H9 (cell line): ENCODE results near the gene KPTN. TPM values are rescaled to one million over a fixed set of nuclear protein-coding genes. Genes with fewer than 3 reads are reported as not detected.

ENCODE experiments used
- DNase-seq: peaks from one replicate; pipeline ENCODE4 v3.0.0-alpha.2; 2017
- H2AFZ ChIP-seq: one replicate; pipeline ENCODE4 v1.6.1; 2013; ENCODE audit warnings: mild to moderate bottlenecking, low read length, control low read depth, moderate library complexity
- H2AK5ac ChIP-seq: 2 replicates; pipeline ENCODE4 v1.6.1; 2013; ENCODE audit warnings: low read length, control low read depth, mixed read lengths; ENCODE audit not compliant: insufficient read length
- H2BK120ac ChIP-seq: one replicate; pipeline ENCODE4 v1.6.1; 2013; ENCODE audit warnings: low read depth, mild to moderate bottlenecking, low read length, control low read depth, inconsistent platforms; ENCODE audit not compliant: poor library complexity, severe bottlenecking
- H2BK12ac ChIP-seq: 2 replicates; pipeline ENCODE4 v1.6.1; 2013; ENCODE audit warnings: low read length, control low read depth, mixed read lengths, low read depth; ENCODE audit not compliant: insufficient read length
- H2BK15ac ChIP-seq: 2 replicates; pipeline ENCODE4 v1.6.1; 2013; ENCODE audit warnings: low read depth, low read length, control low read depth
- H2BK20ac ChIP-seq: one replicate; pipeline ENCODE4 v1.6.1; 2013; ENCODE audit warnings: low read depth, mild to moderate bottlenecking, low read length, control low read depth, inconsistent platforms; ENCODE audit not compliant: poor library complexity, severe bottlenecking
- H2BK5ac ChIP-seq: 2 replicates; pipeline ENCODE4 v1.6.1; 2013; ENCODE audit warnings: low read length, control low read depth, mixed read lengths; ENCODE audit not compliant: insufficient read length
- H3K14ac ChIP-seq: 2 replicates; pipeline ENCODE4 v1.6.1; 2013; ENCODE audit warnings: low read length, control low read depth; ENCODE audit not compliant: insufficient read depth
- H3K18ac ChIP-seq: 2 replicates; pipeline ENCODE4 v1.6.1; 2013; ENCODE audit warnings: low read depth, mild to moderate bottlenecking, mixed read lengths, low read length, control low read depth; ENCODE audit not compliant: insufficient read length
- H3K23ac ChIP-seq: 2 replicates; pipeline ENCODE4 v1.6.1; 2013; ENCODE audit warnings: low read length, control low read depth, mixed read lengths, low read depth; ENCODE audit not compliant: insufficient read length
- H3K23me2 ChIP-seq: 2 replicates; pipeline ENCODE4 v1.6.1; 2013; ENCODE audit warnings: low read depth, mild to moderate bottlenecking, mixed read lengths, low read length, control low read depth; ENCODE audit not compliant: insufficient read length, poor library complexity, severe bottlenecking
- H3K27ac ChIP-seq: 2 replicates; pipeline ENCODE4 v1.5.1; 2013; ENCODE audit warnings: low read length, control low read depth, mixed read lengths, low read depth; ENCODE audit not compliant: insufficient read length
- H3K27me3 ChIP-seq: 2 replicates; pipeline ENCODE4 v1.6.1; 2013; ENCODE audit warnings: low read length, control low read depth, inconsistent platforms; ENCODE audit not compliant: insufficient read depth
- H3K4ac ChIP-seq: 2 replicates; pipeline ENCODE4 v1.6.1; 2013; ENCODE audit warnings: low read depth, mild to moderate bottlenecking, control low read depth, inconsistent platforms, low read length, moderate library complexity
- H3K4me1 ChIP-seq: 2 replicates; pipeline ENCODE4 v1.6.1; 2013; ENCODE audit warnings: low read length, control low read depth, inconsistent platforms; ENCODE audit not compliant: insufficient read depth
- H3K4me2 ChIP-seq: 2 replicates; pipeline ENCODE4 v1.6.1; 2013; ENCODE audit warnings: low read length, control low read depth, mixed read lengths; ENCODE audit not compliant: insufficient read length, insufficient read depth
- H3K56ac ChIP-seq: 2 replicates; pipeline ENCODE4 v1.6.1; 2013; ENCODE audit warnings: low read depth, mild to moderate bottlenecking, mixed read lengths, low read length, control low read depth; ENCODE audit not compliant: insufficient read length
- H3K79me1 ChIP-seq: 2 replicates; pipeline ENCODE4 v1.6.1; 2013; ENCODE audit warnings: low read depth, mild to moderate bottlenecking, moderate library complexity, low read length, control low read depth, inconsistent platforms; ENCODE audit not compliant: insufficient read depth, poor library complexity, severe bottlenecking
- H3K79me2 ChIP-seq: 2 replicates; pipeline ENCODE4 v1.6.1; 2013; ENCODE audit warnings: low read length, control low read depth, inconsistent platforms; ENCODE audit not compliant: insufficient read depth
- H3K9ac ChIP-seq: 2 replicates; pipeline ENCODE4 v1.6.1; 2013; ENCODE audit warnings: low read length, control low read depth, mixed read lengths; ENCODE audit not compliant: insufficient read length; ENCODE audit errors: extremely low read depth
- H3K9me3 ChIP-seq: one replicate; pipeline ENCODE4 v1.6.1; 2013; ENCODE audit warnings: low read depth, low read length, inconsistent platforms; ENCODE audit not compliant: control insufficient read depth
- H3T11ph ChIP-seq: one replicate; pipeline ENCODE4 v1.6.1; 2013; ENCODE audit warnings: mild to moderate bottlenecking, low read length, control low read depth, inconsistent platforms
- H4K20me1 ChIP-seq: one replicate; pipeline ENCODE4 v1.6.1; 2013; ENCODE audit not compliant: control insufficient read depth, insufficient read length, insufficient read depth
- H4K5ac ChIP-seq: 2 replicates; pipeline ENCODE4 v1.6.1; 2013; ENCODE audit warnings: low read depth, mild to moderate bottlenecking, mixed read lengths, low read length, control low read depth; ENCODE audit not compliant: insufficient read length
- H4K8ac ChIP-seq: replicated peaks from 2 replicates; pipeline ENCODE4 v1.6.1; 2013; ENCODE audit warnings: low read length, control low read depth, mixed read lengths, low read depth; ENCODE audit not compliant: insufficient read length
- H4K91ac ChIP-seq: 2 replicates; pipeline ENCODE4 v1.6.1; 2013; ENCODE audit warnings: low read depth, mild to moderate bottlenecking, moderate library complexity, mixed read lengths, low read length, control low read depth; ENCODE audit not compliant: insufficient read length
- H3K27ac Mint-ChIP-seq, 3 experiments: 2 replicates in 2 of 3; 3 replicates in 1 of 3; pipeline ENCODE4 v1.8.0; 2020 to 2021; ENCODE audit warnings: mixed read lengths in 3 of 3, mild to moderate bottlenecking in 1 of 3, moderate library complexity in 1 of 3
- H3K27me3 Mint-ChIP-seq: 2 replicates; pipeline ENCODE4 v1.8.0; 2021; ENCODE audit warnings: low read depth, mild to moderate bottlenecking, moderate library complexity, mixed read lengths
- H3K36me3 Mint-ChIP-seq, 3 experiments: 2 replicates in 2 of 3; 3 replicates in 1 of 3; pipeline ENCODE4 v1.8.0; 2020 to 2021; ENCODE audit warnings: low read depth in 3 of 3, mixed read lengths in 3 of 3; ENCODE audit not compliant: insufficient read depth in 1 of 3
- H3K4me1 Mint-ChIP-seq, 2 experiments: 2 replicates each; pipeline ENCODE4 v1.8.0; 2020; ENCODE audit warnings: mixed read lengths in 2 of 2
- H3K4me3 Mint-ChIP-seq, 2 experiments: 2 replicates in 1 of 2; 3 replicates in 1 of 2; pipeline ENCODE4 v1.8.0; 2020 to 2021; ENCODE audit warnings: mild to moderate bottlenecking in 2 of 2, mixed read lengths in 2 of 2, moderate library complexity in 1 of 2
- H3K9me3 Mint-ChIP-seq, 2 experiments: 2 replicates in 1 of 2; 3 replicates in 1 of 2; pipeline ENCODE4 v1.8.0; 2020; ENCODE audit warnings: mild to moderate bottlenecking in 2 of 2, mixed read lengths in 2 of 2, moderate library complexity in 1 of 2
- CTCF ChIP-seq: fragments of 200-600 bp; sonication (generic); conservative IDR thresholded peaks from 3 replicates; pipeline ENCODE4 v1.8.0; 2021; ENCODE audit warnings: antibody characterized with exemption, mild to moderate bottlenecking
- WGBS: extraction: QIAGEN DNeasy Blood & Tissue Kit; methylation state at CpG from one replicate; pipeline ENCODE4 v1.1.7; 2013; ENCODE audit warnings: missing lambda C conversion rate, low lambda C conversion rate, mixed read lengths; ENCODE audit not compliant: insufficient read length; ENCODE audit errors: extremely low coverage; 5-methylcytosine and 5-hydroxymethylcytosine counted together
- total RNA-seq: library from RNA; stranded (reverse); gene quantifications from 2 replicates; pipeline ENCODE4 v1.2.1, GENCODE V29; 2021

The KPTN gene
- total RNA-seq, 1 experiment from 2014 or later, result 35.4 TPM

GRCh38 chr19:47445937-47446402 lies 38.0 kb downstream of the KPTN start:
- no peak overlapping the region for H2BK20ac ChIP-seq
- Mint-ChIP-seq H3K27me3 (peaks cover 68% of the 10 kb centered on the region), H3K4me1 (peaks cover 37 to 45% of the 10 kb centered on the region in 2 experiments), H3K27ac (no peak overlapping the region), H3K4me3 (peak overlapping the region; percentile 43 to 77), H3K36me3 (peaks cover 0 to 1% (median 0%) of the 10 kb centered on the region in 3 experiments; a peak in 2 of 7 replicates), H3K9me3 (no peaks in the 10 kb centered on the region; a peak in 3 of 5 replicates)
- TF ChIP-seq CTCF, result no peak
- no peak overlapping the region for H2BK5ac ChIP-seq
- H3K27me3 ChIP-seq, result no peaks in the 10 kb centered on the region; the same call in 1 of the 2 replicates
- no peak overlapping the region for H2BK12ac ChIP-seq
- H3K27ac ChIP-seq, result no peak overlapping the region
- no peak overlapping the region for H3K9ac ChIP-seq
- no peak overlapping the region for H3T11ph ChIP-seq
- no peaks in the 10 kb centered on the region for H3K9me3 ChIP-seq
- no peak overlapping the region for H2AK5ac ChIP-seq
- no peaks in the 10 kb centered on the region for H3K79me1 ChIP-seq
- no peak overlapping the region for H3K18ac ChIP-seq
- peaks cover 10% of the 10 kb centered on the region; the same call in 1 of the 2 replicates for H3K4me1 ChIP-seq
- H3K4me2 ChIP-seq, result peak overlapping the region; percentile 61
- H3K56ac ChIP-seq, result no peak overlapping the region
- H4K91ac ChIP-seq, result no peak overlapping the region
- H3K23me2 ChIP-seq, result peaks cover 13% of the 10 kb centered on the region
- no peak overlapping the region for H3K4ac ChIP-seq
- no peak overlapping the region for H3K14ac ChIP-seq
- DNase-seq, result peak; percentile 75
- no peaks in the 10 kb centered on the region for H3K79me2 ChIP-seq
- no peak overlapping the region for H4K8ac ChIP-seq
- no peak overlapping the region for H4K5ac ChIP-seq
- no peaks in the 10 kb centered on the region for H4K20me1 ChIP-seq
- WGBS, result no CpG with 5 or more reads among the region's 22 CpGs
- H3K23ac ChIP-seq, result no peak overlapping the region
- H2AFZ ChIP-seq, result no peak overlapping the region
- H2BK15ac ChIP-seq, result no peak overlapping the region
- H2BK120ac ChIP-seq, result no peak overlapping the region
